SK-N-SH (cell line): ENCODE measurements around the gene TACC2. TPM values are rescaled to one million over a fixed set of nuclear protein-coding genes. Genes with fewer than 3 reads are reported as not detected.

ENCODE experiments used
- CTCF ChIA-PET: fragments of 300-600, 350-600 bp; formaldehyde crosslinking; extraction: SDS; loops from one replicate; lab custom pipeline; 2021; lab: Yijun Ruan, JAX
- POLR2A ChIA-PET: fragments of 350-600 bp; sonication (Branson Sonifier 250); formaldehyde crosslinking; extraction: SDS; loops from one replicate; lab custom pipeline; 2020; ENCODE audit warnings: antibody characterized with exemption, inconsistent platforms; lab: Yijun Ruan, JAX
- DNase-seq: peaks from one replicate; pipeline ENCODE4 v3.0.0; 2012
- H2AFZ ChIP-seq: fragments of 200-600 bp; sonication (generic); 2 replicates; pipeline ENCODE4 v1.8.1; 2016; ENCODE audit warnings: antibody characterized with exemption, mild to moderate bottlenecking, low read depth
- H3F3A ChIP-seq: fragments of 200-600 bp; sonication (generic); replicated peaks from 2 replicates; pipeline ENCODE3; 2016; ENCODE audit warnings: antibody characterized with exemption, mild to moderate bottlenecking; ENCODE audit not compliant: insufficient read depth
- H3K27ac ChIP-seq, 2 experiments: fragments of 200-500 bp in 1 of 2; fragments of 200-600 bp in 1 of 2; sonication (Bioruptor generic) in 1 of 2; sonication (generic), shearing (Covaris generic) in 1 of 2; 2 replicates each; pipeline versions ENCODE4 v1.5.1 to v1.6.1; 2014 to 2016; ENCODE audit warnings: low read depth in 2 of 2, inconsistent platforms in 1 of 2, low read length in 1 of 2, mild to moderate bottlenecking in 1 of 2, mixed read lengths in 1 of 2
- H3K27me3 ChIP-seq: fragments of 200-600 bp; sonication (generic), shearing (Covaris generic); 2 replicates; pipeline ENCODE4 v1.6.1; 2016; ENCODE audit warnings: mixed run types; ENCODE audit not compliant: insufficient read depth
- H3K36me3 ChIP-seq, 2 experiments: fragments of 200-500 bp in 1 of 2; fragments of 200-600 bp in 1 of 2; sonication (Bioruptor generic) in 1 of 2; sonication (generic) in 1 of 2; replicated peaks in 1 of 2; 2 replicates each; pipeline versions ENCODE3 to v1.5.1; 2014 to 2016; ENCODE audit warnings: low read length in 1 of 2, mild to moderate bottlenecking in 1 of 2; ENCODE audit not compliant: insufficient read depth in 2 of 2, control insufficient read depth in 1 of 2
- H3K4me1 ChIP-seq, 2 experiments: fragments of 200-500 bp in 1 of 2; fragments of 200-600 bp in 1 of 2; sonication (Bioruptor generic) in 1 of 2; sonication (generic), shearing (Covaris generic) in 1 of 2; 2 replicates each; pipeline versions ENCODE4 v1.5.1 to v1.6.1; 2014 to 2016; ENCODE audit warnings: low read depth in 1 of 2, low read length in 1 of 2, mixed run types in 1 of 2; ENCODE audit not compliant: insufficient read depth in 2 of 2, control insufficient read depth in 1 of 2
- H3K4me2 ChIP-seq: fragments of 200-600 bp; sonication (generic), shearing (Covaris generic); 2 replicates; pipeline ENCODE4 v1.6.1; 2017; ENCODE audit warnings: mixed run types
- H3K4me3 ChIP-seq, 2 experiments: fragments of 200-500 bp in 1 of 2; fragments of 200-600 bp in 1 of 2; sonication (Bioruptor generic) in 1 of 2; sonication (generic), shearing (Covaris generic) in 1 of 2; 2 replicates each; pipeline versions ENCODE4 v1.5.1 to v1.8.1; 2014 to 2016; ENCODE audit warnings: low read depth in 2 of 2, inconsistent platforms in 1 of 2, low read length in 1 of 2, mild to moderate bottlenecking in 1 of 2, mixed read lengths in 1 of 2, moderate library complexity in 1 of 2
- H3K79me2 ChIP-seq: fragments of 200-600 bp; sonication (generic); 2 replicates; pipeline ENCODE4 v1.8.1; 2017; ENCODE audit warnings: mild to moderate bottlenecking; ENCODE audit not compliant: insufficient read depth
- H3K9ac ChIP-seq: fragments of 200-600 bp; sonication (generic); 2 replicates; pipeline ENCODE4 v1.6.1; 2017; ENCODE audit warnings: mixed run types
- H3K9me2 ChIP-seq: fragments of 200-600 bp; sonication (generic); 2 replicates; pipeline ENCODE4 v1.6.1; 2017; ENCODE audit warnings: mixed run types
- H3K9me3 ChIP-seq: fragments of 200-600 bp; sonication (generic); 2 replicates; pipeline ENCODE4 v1.6.1; 2017; ENCODE audit warnings: mixed run types, mild to moderate bottlenecking, moderate library complexity
- H4K20me1 ChIP-seq: fragments of 200-600 bp; sonication (generic); 2 replicates; pipeline ENCODE4 v1.6.1; 2017; ENCODE audit warnings: mild to moderate bottlenecking, mixed run types; ENCODE audit not compliant: insufficient read depth
- CHD2 ChIP-seq: fragments of 150-350 bp; IDR thresholded peaks from 2 replicates; pipeline ENCODE4 v1.6.1; 2018; ENCODE audit warnings: low read length; ENCODE audit not compliant: partially characterized antibody
- EP300 ChIP-seq, 2 experiments: IDR thresholded peaks; 2 replicates each; pipeline versions ENCODE4 v1.4.0 to v1.6.1; 2012; ENCODE audit warnings: borderline replicate concordance in 1 of 2, low read depth in 1 of 2, low read length in 1 of 2
- FOSL2 ChIP-seq: IDR thresholded peaks from 2 replicates; pipeline ENCODE4 v1.4.0; 2012; ENCODE audit warnings: low read depth, mild to moderate bottlenecking, moderate library complexity, borderline replicate concordance
- GABPA ChIP-seq: IDR thresholded peaks from 2 replicates; pipeline ENCODE4 v1.4.0; 2012; ENCODE audit warnings: low read depth, mild to moderate bottlenecking
- GATA2 ChIP-seq: sonication (generic); formaldehyde crosslinking; IDR thresholded peaks from 2 replicates; pipeline ENCODE4 v1.5.0; 2020; ENCODE audit warnings: mild to moderate bottlenecking, missing genetic modification reagents
- MEF2A ChIP-seq: IDR thresholded peaks from 2 replicates; pipeline ENCODE4 v1.4.0; 2012; ENCODE audit warnings: low read depth, borderline replicate concordance
- NFIC ChIP-seq: IDR thresholded peaks from 2 replicates; pipeline ENCODE4 v1.4.0; 2012; ENCODE audit warnings: borderline replicate concordance
- POLR2AphosphoS5 ChIP-seq: IDR thresholded peaks from 2 replicates; pipeline ENCODE4 v1.6.1; 2012; ENCODE audit warnings: low read depth, low read length
- RAD21 ChIP-seq: IDR thresholded peaks from 2 replicates; pipeline ENCODE4 v1.6.1; 2012; ENCODE audit warnings: mild to moderate bottlenecking, low read length
- SIN3A ChIP-seq: IDR thresholded peaks from 2 replicates; pipeline ENCODE4 v1.6.1; 2012; ENCODE audit warnings: low read depth, mild to moderate bottlenecking, low read length, moderate library complexity, borderline replicate concordance
- SMC3 ChIP-seq: IDR thresholded peaks from 2 replicates; pipeline ENCODE4 v1.6.1; 2012; ENCODE audit warnings: low read depth, low read length, improper control_type of control experiment
- TAF1 ChIP-seq: IDR thresholded peaks from 2 replicates; pipeline ENCODE4 v1.6.1; 2012; ENCODE audit warnings: low read depth, mild to moderate bottlenecking, low read length, moderate library complexity, borderline replicate concordance
- TEAD4 ChIP-seq: IDR thresholded peaks from 2 replicates; pipeline ENCODE4 v1.4.0; 2012; ENCODE audit warnings: mild to moderate bottlenecking, borderline replicate concordance; ENCODE audit not compliant: insufficient read depth
- YY1 ChIP-seq: IDR thresholded peaks from 2 replicates; pipeline ENCODE4 v1.4.0; 2012; ENCODE audit warnings: low read depth, mild to moderate bottlenecking
- WGBS: methylation state at CpG from one replicate; pipeline ENCODE4 v1.1.6; 2017; ENCODE audit warnings: low lambda C conversion rate; 5-methylcytosine and 5-hydroxymethylcytosine counted together
- polyA plus RNA-seq, 3 experiments: library from polyadenylated mRNA; depleted of rRNA; stranded (reverse); fragments of >200 nt; gene quantifications; 2 replicates each; pipeline ENCODE4 v1.2.3, GENCODE V29; 2012
- TF ChIP-seq, protein P1 (sequence below): IDR thresholded peaks from 2 replicates; pipeline ENCODE4; 2012

Gene TACC2
- polyA plus RNA-seq, 1 of the 3 experiments (the other 2 are of a cell fraction), result 8.8 TPM

DNA sequence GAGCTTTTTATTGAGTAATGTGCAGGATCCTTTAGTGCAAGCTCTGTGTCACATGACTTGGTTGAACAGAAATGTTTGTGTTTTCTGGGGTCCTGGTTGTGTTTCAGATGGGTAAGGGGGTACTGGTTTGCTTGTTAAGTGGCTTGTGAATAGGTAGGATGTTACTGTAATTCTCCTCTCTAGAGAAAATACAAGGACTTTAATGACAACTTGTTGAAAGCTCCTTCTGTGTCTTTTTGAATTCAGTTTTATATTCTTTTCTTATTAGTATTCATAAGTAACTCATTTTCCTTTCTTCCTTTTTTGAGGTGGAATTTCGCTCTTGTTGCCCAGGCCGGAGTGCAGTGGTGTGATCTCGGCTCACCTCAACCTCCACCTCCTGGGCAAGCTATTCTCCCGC lies 196.7 kb downstream of the TACC2 start:
- peaks cover 8 to 11% of the 10 kb centered on the region in 2 experiments; a peak in 2 of 4 replicates for H3K4me1 ChIP-seq
- H4K20me1 ChIP-seq, result no peaks in the 10 kb centered on the region
- H3K36me3 ChIP-seq, result no peaks in the 10 kb centered on the region
- peaks cover 5% of the 10 kb centered on the region for H3K79me2 ChIP-seq
- H3K9me2 ChIP-seq, result no peaks in the 10 kb centered on the region
- H3K27me3 ChIP-seq, result no peaks in the 10 kb centered on the region
- H3K4me3 ChIP-seq, result no peak overlapping the region
- no peak overlapping the region for H3K4me2 ChIP-seq
- H3F3A ChIP-seq, result no peaks in the 10 kb centered on the region
- H3K9me3 ChIP-seq, result no peaks in the 10 kb centered on the region
- no peak for TF ChIP-seq RAD21
- no peak for TF ChIP-seq NFIC
- TF ChIP-seq MEF2A, result no peak
- no peak for TF ChIP-seq POLR2AphosphoS5
- TF ChIP-seq, protein P1, sequence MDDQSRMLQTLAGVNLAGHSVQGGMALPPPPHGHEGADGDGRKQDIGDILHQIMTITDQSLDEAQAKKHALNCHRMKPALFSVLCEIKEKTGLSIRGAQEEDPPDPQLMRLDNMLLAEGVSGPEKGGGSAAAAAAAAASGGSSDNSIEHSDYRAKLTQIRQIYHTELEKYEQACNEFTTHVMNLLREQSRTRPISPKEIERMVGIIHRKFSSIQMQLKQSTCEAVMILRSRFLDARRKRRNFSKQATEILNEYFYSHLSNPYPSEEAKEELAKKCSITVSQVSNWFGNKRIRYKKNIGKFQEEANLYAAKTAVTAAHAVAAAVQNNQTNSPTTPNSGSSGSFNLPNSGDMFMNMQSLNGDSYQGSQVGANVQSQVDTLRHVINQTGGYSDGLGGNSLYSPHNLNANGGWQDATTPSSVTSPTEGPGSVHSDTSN, result no peak
- no peak for TF ChIP-seq FOSL2
- no peak for TF ChIP-seq TAF1
- TF ChIP-seq GATA2 (CRISPR knock-in tag), result no peak
- no peak for TF ChIP-seq EP300 (IDR thresholded peaks at IDR 0.05; ENCODE audit: borderline replicate concordance in 1 of 2, low read depth in 1 of 2, low read length in 1 of 2)
- TF ChIP-seq, all 33 proteins: peak for 0
- Histone ChIP-seq H3K27ac (no peak overlapping the region), H3K9ac (no peak overlapping the region), H2AFZ (no peak overlapping the region)
- CTCF ChIA-PET, result no interaction called here
- no peak for DNase-seq
- POLR2A ChIA-PET, result no interaction called here
- 95% methylated on average over 4 of the region's 4 CpGs for WGBS

DNA sequence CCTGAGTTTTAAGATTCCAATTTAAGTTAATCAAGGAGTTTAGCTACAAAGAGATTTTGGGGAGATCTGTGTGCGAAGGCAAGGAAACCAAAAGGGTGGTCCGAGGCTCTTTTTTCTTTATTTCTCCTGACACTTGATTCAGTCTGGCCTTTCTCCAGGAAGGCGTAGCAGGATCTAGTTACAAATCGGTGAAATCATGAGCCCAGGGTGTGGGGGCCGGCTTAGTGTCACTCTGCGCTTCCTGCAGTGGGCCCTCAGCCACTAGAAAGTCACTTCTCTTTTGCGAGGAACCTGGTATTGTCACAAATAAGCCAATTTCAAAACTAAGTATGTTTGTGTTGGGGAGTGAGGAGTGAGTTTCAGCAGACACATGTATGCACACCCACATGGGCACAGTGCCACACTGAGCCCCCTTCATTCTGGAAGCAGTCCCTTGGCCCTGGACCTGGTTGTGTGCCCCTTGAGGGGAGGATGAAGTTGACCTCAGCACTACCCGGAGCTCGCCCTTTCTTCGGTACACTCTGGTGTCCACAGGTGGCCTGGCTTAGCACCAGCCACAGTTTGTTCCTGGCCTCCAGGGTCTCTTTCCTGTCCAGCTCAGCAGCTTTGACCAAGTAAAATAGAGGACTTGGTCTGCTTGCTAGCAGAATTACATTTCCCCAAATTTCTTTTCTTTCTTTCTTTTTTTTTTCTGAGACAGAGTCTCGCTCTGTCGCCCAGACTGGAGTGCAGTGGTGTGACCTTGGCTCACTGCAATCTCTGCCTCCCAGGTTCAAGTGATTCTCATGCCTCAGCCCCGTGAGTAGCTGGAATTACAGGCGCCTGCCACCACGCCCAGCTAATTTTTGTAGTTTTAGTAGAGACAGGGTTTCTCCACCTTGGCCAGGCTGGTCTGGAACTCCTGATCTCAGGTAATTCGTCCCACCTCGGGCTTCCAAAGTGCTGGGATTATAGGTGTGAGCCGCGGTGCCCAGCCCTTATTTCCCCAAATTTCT lies 198.2 kb downstream of the TACC2 start:
- Histone ChIP-seq H4K20me1 (no peaks in the 10 kb centered on the region), H3K4me2 (no peak overlapping the region), H3K79me2 (peaks cover 5% of the 10 kb centered on the region), H2AFZ (no peak overlapping the region), H3K4me3 (no peak overlapping the region), H3K4me1 (peaks cover 10 to 11% of the 10 kb centered on the region in 2 experiments; a peak in 2 of 4 replicates), H3K36me3 (no peaks in the 10 kb centered on the region), H3K9me3 (no peaks in the 10 kb centered on the region), H3K9me2 (no peaks in the 10 kb centered on the region), H3K27me3 (no peaks in the 10 kb centered on the region), H3K9ac (no peak overlapping the region), H3F3A (no peaks in the 10 kb centered on the region), H3K27ac (no peak overlapping the region)
- WGBS, result 98% methylated on average over 16 of the region's 19 CpGs
- ChIA-PET CTCF (interaction anchor here (1.0 to 1.1 kb wide), 2 partner anchors 8 to 23 kb away, joined by 3 read pairs; no protein-coding TSS in a partner anchor), POLR2A (no interaction called here)
- DNase-seq, result no peak
- TF ChIP-seq SIN3A, result no peak
- no peak for TF ChIP-seq YY1
- TF ChIP-seq TEAD4, result no peak
- no peak for TF ChIP-seq RAD21
- TF ChIP-seq GABPA, result no peak
- no peak for TF ChIP-seq SMC3
- no peak for TF ChIP-seq CHD2
